ENCODE results near the gene GARNL3. TPM values are rescaled to one million over a fixed set of nuclear protein-coding genes. Genes with fewer than 3 reads are reported as not detected.
A peak's percentile ranks its signal among the peaks of the same experiment; 100 is the strongest.

GARNL3 gene
- total and polyA plus RNA-seq, 2 donors from 2014 or later: 2.6 to 10.2 TPM

GRCh38 chr9:127216888-127217217 lies 47.7 kb upstream of the GARNL3 start:
- DNase-seq: peak in 1 of 5 donors; percentile 56
- Histone ChIP-seq H3K27me3 (ENCODE audit: control insufficient read depth, insufficient read depth, low read length) (no peaks in the 10 kb centered on the region), H3K4me1 (ENCODE audit: control insufficient read depth in 2 of 3, insufficient read depth in 2 of 3, low read depth in 1 of 3, low read length in 3 of 3) (no peaks in the 10 kb centered on the region), H3K4me3 (ENCODE audit: low read length in 3 of 3) (no peak overlapping the region), H3K36me3 (ENCODE audit: control insufficient read depth in 2 of 3, insufficient read depth in 3 of 3, low read length in 3 of 3) (no peaks in the 10 kb centered on the region), H3K9ac (ENCODE audit: low read length in 3 of 3) (no peak overlapping the region), H3K27ac (ENCODE audit: low read depth in 2 of 2, low read length in 2 of 2) (no peak overlapping the region), H3K9me3 (ENCODE audit: control insufficient read depth in 2 of 3, insufficient read depth in 1 of 3, low read length in 3 of 3) (no peaks in the 10 kb centered on the region)
- no peak for TF ChIP-seq CTCF (IDR thresholded peaks at IDR 0.05; ENCODE audit: borderline replicate concordance, extremely low read depth, insufficient read depth)
- FAIRE-seq: no peak
- intact Hi-C loops (cut with DNase I): no loop called here

GRCh38 chr9:127218818-127219217 lies 45.8 kb upstream of the GARNL3 start:
- no peaks in the 10 kb centered on the region for H3K27me3 ChIP-seq (ENCODE audit: control insufficient read depth, insufficient read depth, low read length)
- H3K4me1 ChIP-seq (ENCODE audit: control insufficient read depth in 2 of 3, insufficient read depth in 2 of 3, low read depth in 1 of 3, low read length in 3 of 3): peaks cover 0 to under 1% (median 0%) of the 10 kb centered on the region in 3 donors
- FAIRE-seq (no peak), DNase-seq (peak in 1 of 5 donors; percentile 70)
- no peak overlapping the region for H3K9ac ChIP-seq (ENCODE audit: low read length in 3 of 3)
- no peak overlapping the region for H3K4me3 ChIP-seq (ENCODE audit: low read length in 3 of 3)
- no peaks in the 10 kb centered on the region for H3K36me3 ChIP-seq (ENCODE audit: control insufficient read depth in 2 of 3, insufficient read depth in 3 of 3, low read length in 3 of 3)
- no peaks in the 10 kb centered on the region for H3K9me3 ChIP-seq (ENCODE audit: control insufficient read depth in 2 of 3, insufficient read depth in 1 of 3, low read length in 3 of 3)
- intact Hi-C loops (cut with DNase I): no loop called here
- no peak overlapping the region for H3K27ac ChIP-seq (ENCODE audit: low read depth in 2 of 2, low read length in 2 of 2)
- TF ChIP-seq CTCF (IDR thresholded peaks at IDR 0.05; ENCODE audit: borderline replicate concordance, extremely low read depth, insufficient read depth): no peak

GRCh38 chr9:127219520-127219919 lies 45.1 kb upstream of the GARNL3 start:
- intact Hi-C loops (cut with DNase I): no loop called here

More at GRCh38 chr9:127219520-127219919, 45.1 kb upstream of the GARNL3 start:
- Histone ChIP-seq H3K9ac (ENCODE audit: low read length in 3 of 3) (no peak overlapping the region), H3K27me3 (ENCODE audit: control insufficient read depth, insufficient read depth, low read length) (no peaks in the 10 kb centered on the region), H3K9me3 (ENCODE audit: control insufficient read depth in 2 of 3, insufficient read depth in 1 of 3, low read length in 3 of 3) (no peaks in the 10 kb centered on the region), H3K36me3 (ENCODE audit: control insufficient read depth in 2 of 3, insufficient read depth in 3 of 3, low read length in 3 of 3) (no peaks in the 10 kb centered on the region), H3K27ac (ENCODE audit: low read depth in 2 of 2, low read length in 2 of 2) (no peak overlapping the region), H3K4me3 (ENCODE audit: low read length in 3 of 3) (no peak overlapping the region), H3K4me1 (ENCODE audit: control insufficient read depth in 2 of 3, insufficient read depth in 2 of 3, low read depth in 1 of 3, low read length in 3 of 3) (peaks cover 0 to 5% (median 0%) of the 10 kb centered on the region in 3 donors)
- no peak for TF ChIP-seq CTCF (IDR thresholded peaks at IDR 0.05; ENCODE audit: borderline replicate concordance, extremely low read depth, insufficient read depth)
- DNase-seq (peak in 2 of 5 donors; percentile 56 to 74), FAIRE-seq (no peak)
